DOHH2 (cell line): ENCODE results near the gene PCYOX1L.

ENCODE experiments used
- H3F3A ChIP-seq: fragments of 200-600 bp; sonication (generic), shearing (Covaris generic); 2 replicates; pipeline ENCODE4 v1.6.0; 2016; ENCODE audit warnings: antibody characterized with exemption, mild to moderate bottlenecking; ENCODE audit not compliant: control insufficient read depth, insufficient read depth
- H3K27ac ChIP-seq: fragments of 200-600 bp; sonication (generic); 2 replicates; pipeline ENCODE4 v1.5.1; 2014; ENCODE audit warnings: low read depth, mild to moderate bottlenecking, low read length, moderate library complexity
- H3K27me3 ChIP-seq: fragments of 200-600 bp; sonication (generic); 2 replicates; pipeline ENCODE4 v1.6.1; 2014; ENCODE audit warnings: mild to moderate bottlenecking, low read length, mixed read lengths; ENCODE audit not compliant: control insufficient read depth
- H3K36me3 ChIP-seq: fragments of 200-600 bp; sonication (generic); 2 replicates; pipeline ENCODE4 v1.6.1; 2014; ENCODE audit warnings: mild to moderate bottlenecking, low read length, moderate library complexity, mixed read lengths; ENCODE audit not compliant: control insufficient read depth
- H3K4me1 ChIP-seq: fragments of 200-600 bp; sonication (generic); 2 replicates; pipeline ENCODE4 v1.6.1; 2014; ENCODE audit warnings: mild to moderate bottlenecking, low read length, mixed read lengths; ENCODE audit not compliant: control insufficient read depth
- H3K4me2 ChIP-seq: fragments of 200-600 bp; sonication (generic); 2 replicates; pipeline ENCODE4 v1.6.0; 2014; ENCODE audit warnings: mild to moderate bottlenecking, low read length, moderate library complexity
- H3K4me3 ChIP-seq: fragments of 200-600 bp; sonication (generic); 2 replicates; pipeline ENCODE4 v1.5.1; 2014; ENCODE audit warnings: mild to moderate bottlenecking, low read length, mixed read lengths
- H3K79me2 ChIP-seq: fragments of 200-600 bp; sonication (generic); 2 replicates; pipeline ENCODE4 v1.6.1; 2014; ENCODE audit warnings: mild to moderate bottlenecking, low read length, mixed read lengths; ENCODE audit not compliant: control insufficient read depth
- H3K9me2 ChIP-seq: fragments of 200-600 bp; sonication (generic); replicated peaks from 2 replicates; pipeline ENCODE4 v1.6.1; 2014; ENCODE audit warnings: mild to moderate bottlenecking, low read length, mixed read lengths; ENCODE audit not compliant: control insufficient read depth
- H3K9me3 ChIP-seq: fragments of 200-600 bp; sonication (generic); 2 replicates; pipeline ENCODE4 v1.6.1; 2014; ENCODE audit warnings: antibody characterized with exemption, low read length, mixed read lengths; ENCODE audit not compliant: control insufficient read depth, insufficient read depth
- H4K20me1 ChIP-seq: fragments of 200-600 bp; sonication (generic); 2 replicates; pipeline ENCODE4 v1.6.0; 2014; ENCODE audit warnings: low read depth, mild to moderate bottlenecking, antibody characterized with exemption, low read length, moderate library complexity; ENCODE audit not compliant: control insufficient read depth, insufficient read depth
- CTCF ChIP-seq: fragments of 200-600 bp; sonication (generic); IDR thresholded peaks from one replicate; pipeline ENCODE4 v1.5.1; 2014; ENCODE audit warnings: antibody characterized with exemption, mild to moderate bottlenecking, low read depth, low read length; ENCODE audit not compliant: poor library complexity, severe bottlenecking
- EZH2phosphoT487 ChIP-seq: fragments of 200-600 bp; sonication (generic); IDR thresholded peaks from 2 replicates; pipeline ENCODE4 v1.6.1; 2017; ENCODE audit warnings: borderline replicate concordance, mild to moderate bottlenecking, antibody characterized with exemption, low read length, moderate library complexity, mixed read lengths

PCYOX1L gene

GRCh38 chr5:149416987-149417710 lies 59.3 kb downstream of the PCYOX1L start:
- Histone ChIP-seq H3K9me2 (no peaks in the 10 kb centered on the region), H3K36me3 (no peaks in the 10 kb centered on the region), H3K79me2 (no peaks in the 10 kb centered on the region), H3K27ac (no peak overlapping the region), H3F3A (no peaks in the 10 kb centered on the region), H3K9me3 (no peaks in the 10 kb centered on the region), H3K27me3 (peaks cover 6% of the 10 kb centered on the region), H3K4me1 (peaks cover 16% of the 10 kb centered on the region), H4K20me1 (no peaks in the 10 kb centered on the region), H3K4me2 (no peak overlapping the region), H3K4me3 (no peak overlapping the region)
- TF ChIP-seq EZH2phosphoT487 (no peak), CTCF (no peak)

GRCh38 chr5:149417711-149418368 lies 60.0 kb downstream of the PCYOX1L start:
- no peaks in the 10 kb centered on the region for H3F3A ChIP-seq
- TF ChIP-seq CTCF (no peak), EZH2phosphoT487 (no peak)

GRCh38 chr5:149418910-149419531 lies 61.2 kb downstream of the PCYOX1L start:
- TF ChIP-seq CTCF, result no peak
- TF ChIP-seq EZH2phosphoT487, result no peak
- no peak overlapping the region for H3K4me3 ChIP-seq
- H3K36me3 ChIP-seq, result no peaks in the 10 kb centered on the region
- H3K4me2 ChIP-seq, result no peak overlapping the region
- no peaks in the 10 kb centered on the region for H3K9me3 ChIP-seq
- H3K4me1 ChIP-seq, result peaks cover 26% of the 10 kb centered on the region
- no peaks in the 10 kb centered on the region for H3K79me2 ChIP-seq
- no peaks in the 10 kb centered on the region for H3K9me2 ChIP-seq
- peaks cover 11% of the 10 kb centered on the region; the same call in 1 of the 2 replicates for H3K27me3 ChIP-seq
- H3K27ac ChIP-seq, result no peak overlapping the region
- H4K20me1 ChIP-seq, result no peaks in the 10 kb centered on the region
- no peaks in the 10 kb centered on the region for H3F3A ChIP-seq

More at GRCh38 chr5:149417711-149418368, 60.0 kb downstream of the PCYOX1L start:
- Histone ChIP-seq H3K36me3 (no peaks in the 10 kb centered on the region), H3K4me1 (peaks cover 23% of the 10 kb centered on the region), H3K27me3 (peaks cover 9% of the 10 kb centered on the region), H3K9me2 (no peaks in the 10 kb centered on the region), H3K4me2 (no peak overlapping the region), H3K4me3 (no peak overlapping the region), H4K20me1 (no peaks in the 10 kb centered on the region), H3K9me3 (no peaks in the 10 kb centered on the region), H3K27ac (no peak overlapping the region), H3K79me2 (no peaks in the 10 kb centered on the region)
